Ishikawa (cell line): ENCODE data around the gene ABCC3.

Source experiments
- CEBPB ChIP-seq: IDR thresholded peaks from 2 replicates; pipeline ENCODE4 v1.6.1; 2012
- CREB1 ChIP-seq: IDR thresholded peaks from 2 replicates; pipeline ENCODE4 v1.6.1; 2012; ENCODE audit warnings: low read depth
- EP300 ChIP-seq: IDR thresholded peaks from 2 replicates; pipeline ENCODE4 v1.6.1; 2012; ENCODE audit warnings: borderline replicate concordance
- MAX ChIP-seq: IDR thresholded peaks from 2 replicates; pipeline ENCODE4 v1.6.1; 2012
- RAD21 ChIP-seq: IDR thresholded peaks from 2 replicates; pipeline ENCODE4 v1.6.1; 2012; ENCODE audit warnings: low read depth
- TAF1 ChIP-seq: IDR thresholded peaks from 2 replicates; pipeline ENCODE4 v1.6.1; 2012; ENCODE audit warnings: low read depth, mild to moderate bottlenecking
- TCF12 ChIP-seq: IDR thresholded peaks from 2 replicates; pipeline ENCODE4 v1.6.1; 2012; ENCODE audit warnings: low read depth
- YY1 ChIP-seq: IDR thresholded peaks from 2 replicates; pipeline ENCODE4 v1.6.1; 2012; ENCODE audit warnings: low read depth
- ZBTB7A ChIP-seq: IDR thresholded peaks from 2 replicates; pipeline ENCODE4 v1.6.1; 2012; ENCODE audit warnings: low read depth
- TF ChIP-seq, protein P1 (sequence below): IDR thresholded peaks from 2 replicates; pipeline ENCODE4 v1.6.1; 2012; ENCODE audit warnings: low read depth, mild to moderate bottlenecking
- TF ChIP-seq, protein P2 (sequence below): IDR thresholded peaks from 2 replicates; pipeline ENCODE4 v1.6.1; 2012

DNA sequence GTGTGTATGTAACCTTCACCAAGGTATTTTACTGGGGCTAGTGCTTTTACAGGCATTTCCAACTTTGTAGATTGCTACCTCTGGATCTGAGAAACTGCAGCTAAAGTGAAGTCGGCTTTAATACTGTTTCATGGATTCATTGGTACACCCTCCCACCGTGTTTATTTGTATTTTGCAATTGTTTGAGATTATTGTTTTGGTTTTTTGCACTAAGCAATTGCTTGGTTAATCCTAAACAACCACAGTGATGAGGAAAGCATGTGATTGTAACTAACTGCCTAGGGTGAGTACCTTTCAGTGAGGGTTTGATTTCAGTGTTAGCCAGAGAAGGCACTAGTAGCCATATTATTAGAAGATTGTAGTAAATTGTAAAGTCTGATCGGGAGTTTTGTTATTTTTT is 88.1 kb downstream of the ABCC3 start:
- TF ChIP-seq MAX: no peak
- TF ChIP-seq, protein P1, sequence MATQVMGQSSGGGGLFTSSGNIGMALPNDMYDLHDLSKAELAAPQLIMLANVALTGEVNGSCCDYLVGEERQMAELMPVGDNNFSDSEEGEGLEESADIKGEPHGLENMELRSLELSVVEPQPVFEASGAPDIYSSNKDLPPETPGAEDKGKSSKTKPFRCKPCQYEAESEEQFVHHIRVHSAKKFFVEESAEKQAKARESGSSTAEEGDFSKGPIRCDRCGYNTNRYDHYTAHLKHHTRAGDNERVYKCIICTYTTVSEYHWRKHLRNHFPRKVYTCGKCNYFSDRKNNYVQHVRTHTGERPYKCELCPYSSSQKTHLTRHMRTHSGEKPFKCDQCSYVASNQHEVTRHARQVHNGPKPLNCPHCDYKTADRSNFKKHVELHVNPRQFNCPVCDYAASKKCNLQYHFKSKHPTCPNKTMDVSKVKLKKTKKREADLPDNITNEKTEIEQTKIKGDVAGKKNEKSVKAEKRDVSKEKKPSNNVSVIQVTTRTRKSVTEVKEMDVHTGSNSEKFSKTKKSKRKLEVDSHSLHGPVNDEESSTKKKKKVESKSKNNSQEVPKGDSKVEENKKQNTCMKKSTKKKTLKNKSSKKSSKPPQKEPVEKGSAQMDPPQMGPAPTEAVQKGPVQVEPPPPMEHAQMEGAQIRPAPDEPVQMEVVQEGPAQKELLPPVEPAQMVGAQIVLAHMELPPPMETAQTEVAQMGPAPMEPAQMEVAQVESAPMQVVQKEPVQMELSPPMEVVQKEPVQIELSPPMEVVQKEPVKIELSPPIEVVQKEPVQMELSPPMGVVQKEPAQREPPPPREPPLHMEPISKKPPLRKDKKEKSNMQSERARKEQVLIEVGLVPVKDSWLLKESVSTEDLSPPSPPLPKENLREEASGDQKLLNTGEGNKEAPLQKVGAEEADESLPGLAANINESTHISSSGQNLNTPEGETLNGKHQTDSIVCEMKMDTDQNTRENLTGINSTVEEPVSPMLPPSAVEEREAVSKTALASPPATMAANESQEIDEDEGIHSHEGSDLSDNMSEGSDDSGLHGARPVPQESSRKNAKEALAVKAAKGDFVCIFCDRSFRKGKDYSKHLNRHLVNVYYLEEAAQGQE: no peak
- TF ChIP-seq EP300: no peak
- TF ChIP-seq CEBPB: no peak
- no peak for TF ChIP-seq YY1
- TF ChIP-seq TAF1: no peak
- no peak for TF ChIP-seq RAD21
- no peak for TF ChIP-seq CREB1
- TF ChIP-seq, protein P2, sequence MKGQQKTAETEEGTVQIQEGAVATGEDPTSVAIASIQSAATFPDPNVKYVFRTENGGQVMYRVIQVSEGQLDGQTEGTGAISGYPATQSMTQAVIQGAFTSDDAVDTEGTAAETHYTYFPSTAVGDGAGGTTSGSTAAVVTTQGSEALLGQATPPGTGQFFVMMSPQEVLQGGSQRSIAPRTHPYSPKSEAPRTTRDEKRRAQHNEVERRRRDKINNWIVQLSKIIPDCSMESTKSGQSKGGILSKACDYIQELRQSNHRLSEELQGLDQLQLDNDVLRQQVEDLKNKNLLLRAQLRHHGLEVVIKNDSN: no peak
- no peak for TF ChIP-seq ZBTB7A
- no peak for TF ChIP-seq TCF12
